HG03565 (cell line): Measurements from ENCODE around the gene NOMO2.
"Not testable (repeated sequence)": the region's sequence is repeated elsewhere in the genome, so short reads cannot be mapped to it uniquely, and the experiment has no call there.

Experiments
- ATAC-seq: cut with Tn5 transposase; IDR thresholded peaks from one replicate; pipeline ENCODE4 v1.9.1; 2021; ENCODE audit warnings: mild to moderate bottlenecking, moderate library complexity; ENCODE audit not compliant: unreplicated experiment

The NOMO2 gene, protein sequence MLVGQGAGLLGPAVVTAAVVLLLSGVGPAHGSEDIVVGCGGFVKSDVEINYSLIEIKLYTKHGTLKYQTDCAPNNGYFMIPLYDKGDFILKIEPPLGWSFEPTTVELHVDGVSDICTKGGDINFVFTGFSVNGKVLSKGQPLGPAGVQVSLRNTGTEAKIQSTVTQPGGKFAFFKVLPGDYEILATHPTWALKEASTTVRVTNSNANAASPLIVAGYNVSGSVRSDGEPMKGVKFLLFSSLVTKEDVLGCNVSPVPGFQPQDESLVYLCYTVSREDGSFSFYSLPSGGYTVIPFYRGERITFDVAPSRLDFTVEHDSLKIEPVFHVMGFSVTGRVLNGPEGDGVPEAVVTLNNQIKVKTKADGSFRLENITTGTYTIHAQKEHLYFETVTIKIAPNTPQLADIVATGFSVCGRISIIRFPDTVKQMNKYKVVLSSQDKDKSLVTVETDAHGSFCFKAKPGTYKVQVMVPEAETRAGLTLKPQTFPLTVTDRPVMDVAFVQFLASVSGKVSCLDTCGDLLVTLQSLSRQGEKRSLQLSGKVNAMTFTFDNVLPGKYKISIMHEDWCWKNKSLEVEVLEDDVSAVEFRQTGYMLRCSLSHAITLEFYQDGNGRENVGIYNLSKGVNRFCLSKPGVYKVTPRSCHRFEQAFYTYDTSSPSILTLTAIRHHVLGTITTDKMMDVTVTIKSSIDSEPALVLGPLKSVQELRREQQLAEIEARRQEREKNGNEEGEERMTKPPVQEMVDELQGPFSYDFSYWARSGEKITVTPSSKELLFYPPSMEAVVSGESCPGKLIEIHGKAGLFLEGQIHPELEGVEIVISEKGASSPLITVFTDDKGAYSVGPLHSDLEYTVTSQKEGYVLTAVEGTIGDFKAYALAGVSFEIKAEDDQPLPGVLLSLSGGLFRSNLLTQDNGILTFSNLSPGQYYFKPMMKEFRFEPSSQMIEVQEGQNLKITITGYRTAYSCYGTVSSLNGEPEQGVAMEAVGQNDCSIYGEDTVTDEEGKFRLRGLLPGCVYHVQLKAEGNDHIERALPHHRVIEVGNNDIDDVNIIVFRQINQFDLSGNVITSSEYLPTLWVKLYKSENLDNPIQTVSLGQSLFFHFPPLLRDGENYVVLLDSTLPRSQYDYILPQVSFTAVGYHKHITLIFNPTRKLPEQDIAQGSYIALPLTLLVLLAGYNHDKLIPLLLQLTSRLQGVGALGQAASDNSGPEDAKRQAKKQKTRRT

GRCh38 chr16:18561727-18562314, at the start of gene NOMO2:
TSS of gene NOMO2 (minus strand) at chr16:18562097. CDS start at chr16:18562040, 57 bp downstream.
- ATAC-seq = peak; percentile 88

- not testable (repeated sequence) for ATAC-seq
These were observed 48.4 kb upstream of the NOMO2 start for GRCh38 chr16:18610147-18610803.

DNA sequence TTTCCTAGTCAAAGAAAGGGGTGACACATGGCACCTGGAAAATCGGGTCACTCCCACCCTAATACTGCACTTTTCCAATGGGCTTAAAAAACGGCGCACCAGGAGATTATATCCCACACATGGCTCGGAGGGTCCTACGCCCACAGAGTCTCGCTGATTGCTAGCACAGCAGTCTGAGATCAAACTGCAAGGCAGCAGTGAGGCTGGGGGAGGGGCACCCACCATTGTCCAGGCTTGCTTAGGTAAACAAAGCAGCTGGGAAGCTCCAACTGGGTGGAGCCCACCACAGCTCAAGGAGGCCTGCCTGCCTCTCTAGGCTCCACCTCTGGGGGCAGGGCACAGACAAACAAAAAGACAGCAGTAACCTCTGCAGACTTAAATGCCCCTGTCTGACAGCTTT, 46.4 kb upstream of the NOMO2 start:
- not testable (repeated sequence) for ATAC-seq

GRCh38 chr16:18603572-18604246, 41.8 kb upstream of the NOMO2 start:
- ATAC-seq = not testable (repeated sequence)

- not testable (repeated sequence) for ATAC-seq
These were observed 36.7 kb upstream of the NOMO2 start for GRCh38 chr16:18598582-18598981.

DNA sequence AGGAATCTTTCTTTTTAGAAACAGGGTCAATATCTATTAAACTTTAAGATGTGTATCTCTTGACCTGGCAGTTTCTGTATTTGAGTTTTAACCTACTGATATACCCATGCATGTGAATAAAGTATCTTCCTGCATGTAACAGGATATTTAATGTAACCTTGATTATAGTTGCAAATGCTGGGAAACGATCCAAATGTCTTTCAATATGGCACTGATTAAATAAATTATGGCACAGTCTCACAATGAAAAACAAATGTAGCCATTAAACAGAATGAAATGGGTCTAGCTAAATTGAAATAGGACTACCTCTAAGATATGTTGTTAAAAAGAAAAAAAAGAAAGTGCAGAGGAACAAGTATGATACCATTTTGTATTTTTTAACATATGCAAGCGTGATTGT, 35.8 kb upstream of the NOMO2 start:
- not testable (repeated sequence) for ATAC-seq

- not testable (repeated sequence) for ATAC-seq
These were observed 35.4 kb upstream of the NOMO2 start for GRCh38 chr16:18597319-18597718.

- not testable (repeated sequence) for ATAC-seq
These were observed 33.9 kb upstream of the NOMO2 start for GRCh38 chr16:18595796-18596195.

DNA sequence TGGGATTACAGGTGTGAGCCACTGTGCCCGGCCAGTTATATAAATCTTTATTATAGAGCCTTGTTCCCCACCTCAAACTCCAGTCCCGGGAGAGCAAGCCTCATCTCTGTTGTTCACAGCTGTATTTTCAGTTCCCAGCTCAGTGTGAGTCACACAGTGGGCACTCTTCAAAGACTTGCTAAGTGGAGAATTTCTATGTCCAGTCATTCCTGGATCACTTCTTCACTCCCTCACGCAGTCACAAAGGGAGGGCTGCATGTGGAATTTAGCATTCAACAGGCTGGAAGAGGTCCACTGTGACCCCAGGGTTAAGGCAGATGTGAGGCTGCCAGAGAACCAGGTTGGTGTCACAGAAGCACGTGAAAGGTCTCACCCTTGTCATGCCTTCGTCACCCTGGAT, 33.0 kb upstream of the NOMO2 start:
- ATAC-seq = not testable (repeated sequence)

GRCh38 chr16:18593904-18594303, 32.0 kb upstream of the NOMO2 start:
- not testable (repeated sequence) for ATAC-seq

DNA sequence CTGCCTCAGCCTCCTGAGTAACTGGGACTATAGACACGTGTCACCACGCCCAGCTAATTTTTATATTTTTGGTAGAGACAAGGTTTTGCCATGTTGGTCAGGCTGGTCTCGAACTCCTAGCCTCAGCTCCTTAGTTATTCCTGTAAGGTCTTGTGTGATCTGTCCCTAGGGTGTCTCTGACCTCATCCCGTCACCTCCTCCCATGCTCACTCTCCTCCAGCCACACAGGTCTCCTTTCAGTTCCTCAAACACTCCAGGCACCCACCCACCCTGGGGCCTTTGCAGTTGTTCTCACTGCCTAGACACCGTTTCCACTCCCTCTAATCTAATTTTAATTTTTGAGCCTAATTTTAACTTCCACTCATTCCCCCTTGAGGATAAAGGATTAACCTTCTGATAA, 31.1 kb upstream of the NOMO2 start:
- ATAC-seq = not testable (repeated sequence)

- ATAC-seq = not testable (repeated sequence)
These were observed 30.0 kb upstream of the NOMO2 start for GRCh38 chr16:18591908-18592307.

- not testable (repeated sequence) for ATAC-seq
These were observed 29.5 kb upstream of the NOMO2 start for GRCh38 chr16:18591441-18591840.

DNA sequence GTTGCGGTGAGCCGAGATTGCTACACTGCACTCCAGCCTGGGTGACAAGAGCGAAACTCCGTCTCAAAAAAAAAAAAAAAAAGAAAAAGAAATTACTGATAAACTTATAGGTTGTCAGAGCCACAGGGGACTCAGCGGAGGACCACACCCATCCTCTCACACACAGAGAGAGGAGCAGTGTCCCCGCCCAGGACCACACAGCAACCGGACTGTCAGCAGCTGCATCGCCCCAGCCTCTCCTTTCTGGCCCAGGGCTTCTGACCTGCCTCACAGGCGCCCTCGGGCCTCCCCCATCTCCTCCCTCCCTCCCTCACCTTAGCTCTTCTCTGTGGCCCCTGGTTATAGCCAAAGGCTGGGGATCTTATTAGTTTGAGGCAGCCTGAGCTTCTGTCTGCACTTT, 27.9 kb upstream of the NOMO2 start:
- ATAC-seq = not testable (repeated sequence)

- ATAC-seq = not testable (repeated sequence)
These were observed 25.0 kb upstream of the NOMO2 start for GRCh38 chr16:18586560-18587540.

GRCh38 chr16:18585789-18586188, 23.9 kb upstream of the NOMO2 start:
- not testable (repeated sequence) for ATAC-seq

GRCh38 chr16:18582902-18583301, 21.0 kb upstream of the NOMO2 start:
- ATAC-seq = no peak

DNA sequence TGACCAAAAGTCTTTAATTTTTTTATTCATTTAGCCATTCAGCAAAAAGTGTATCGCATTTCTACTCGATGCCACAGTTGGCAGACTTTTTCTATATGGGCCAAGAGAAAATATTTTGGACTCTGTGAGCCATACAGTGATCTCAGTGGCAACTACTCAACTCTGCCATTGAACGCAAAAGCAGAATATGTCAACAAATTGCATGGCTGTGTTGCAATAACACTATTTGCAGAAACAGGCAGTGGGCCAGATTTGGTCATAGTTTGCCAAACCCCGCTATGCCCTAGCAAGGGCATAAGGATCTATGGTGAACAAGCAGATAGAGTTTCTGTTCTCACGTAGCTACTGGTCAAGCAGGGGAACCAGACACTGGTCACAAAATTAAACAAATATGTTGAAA, 18.5 kb upstream of the NOMO2 start:
- ATAC-seq = not testable (repeated sequence)
